ENCODE measurements around the gene WBP1.
"Not testable (repeated sequence)": the region's sequence is repeated elsewhere in the genome, so short reads cannot be mapped to it uniquely, and the experiment has no call there.

WBP1 gene

DNA sequence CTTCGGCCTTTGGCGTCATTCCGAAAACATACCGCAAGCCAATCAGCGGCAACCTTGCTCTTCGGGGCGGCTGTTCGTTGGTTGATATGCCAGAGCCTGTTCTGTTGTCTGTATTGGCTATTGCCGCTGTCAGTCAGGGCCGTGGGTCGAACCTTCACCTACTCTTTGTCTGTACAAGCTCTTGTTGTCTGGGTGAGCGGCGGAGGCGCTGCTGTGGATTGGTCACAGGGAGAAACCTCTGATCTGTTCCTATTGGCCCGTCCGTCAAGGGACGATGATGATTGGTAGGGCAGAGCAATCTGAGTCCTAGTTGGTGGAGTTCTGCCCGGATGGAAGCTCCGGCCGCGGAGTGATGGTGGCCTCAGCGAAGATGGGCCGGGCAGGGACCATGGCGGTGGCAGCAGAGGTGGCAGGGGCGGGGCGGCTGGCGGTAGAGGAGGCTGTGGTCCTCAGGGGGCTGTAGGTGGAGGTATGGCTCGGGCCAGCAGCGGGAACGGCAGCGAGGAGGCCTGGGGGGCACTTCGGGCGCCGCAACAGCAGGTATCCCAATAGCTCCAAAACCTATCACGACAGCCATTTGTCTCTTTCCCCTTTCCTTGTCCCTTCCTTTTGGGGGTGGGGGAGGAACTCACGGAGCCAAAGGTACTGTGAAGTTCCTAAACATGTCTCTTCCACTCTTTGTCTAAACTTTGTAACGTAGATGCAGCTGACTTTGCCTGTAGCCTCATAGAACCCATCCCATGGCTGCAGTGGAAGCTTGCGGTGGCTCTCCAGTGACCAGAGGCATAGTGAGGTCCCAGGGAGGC, at the start of gene WBP1:
WBP1 (plus strand) TSS at position 307 of the 806 bp plus-strand sequence; CDS start at position 472, 165 bp downstream.
- DNase-seq: peak; percentile 100

DNA sequence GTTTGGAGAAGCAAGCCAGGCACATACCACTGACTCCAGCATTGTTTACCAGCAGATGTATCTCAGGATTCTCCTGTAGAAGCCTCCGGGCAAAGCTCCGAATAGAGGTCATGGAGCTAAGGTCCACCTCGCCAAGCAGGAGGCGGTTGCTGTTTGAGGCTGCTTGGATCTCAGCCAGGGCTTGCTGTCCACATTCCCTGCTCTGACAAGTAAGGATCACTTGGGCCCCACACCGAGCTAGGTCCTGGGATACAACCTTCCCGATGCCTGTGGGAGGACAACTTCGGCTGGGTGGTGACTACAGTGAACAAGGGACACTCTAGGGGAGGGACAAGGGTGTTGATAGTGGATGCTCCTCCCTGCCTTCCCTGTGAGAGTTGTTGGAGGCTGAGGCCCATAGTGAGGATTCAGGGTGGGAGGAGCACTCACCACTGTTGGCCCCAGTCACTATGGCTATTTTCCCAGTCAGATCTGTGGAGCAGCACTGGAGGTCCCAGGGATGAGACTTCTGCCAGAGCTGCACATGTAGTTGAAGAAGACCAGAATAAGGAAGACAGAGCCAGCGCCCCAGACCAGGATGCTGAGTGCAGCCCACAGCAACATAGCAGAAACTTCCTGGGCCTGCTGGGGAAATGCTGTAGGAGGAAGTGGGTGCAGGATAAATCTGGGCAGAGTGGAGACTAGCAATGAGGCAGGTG, 45.1 kb upstream of the WBP1 start:
- DNase-seq: no peak

DNA sequence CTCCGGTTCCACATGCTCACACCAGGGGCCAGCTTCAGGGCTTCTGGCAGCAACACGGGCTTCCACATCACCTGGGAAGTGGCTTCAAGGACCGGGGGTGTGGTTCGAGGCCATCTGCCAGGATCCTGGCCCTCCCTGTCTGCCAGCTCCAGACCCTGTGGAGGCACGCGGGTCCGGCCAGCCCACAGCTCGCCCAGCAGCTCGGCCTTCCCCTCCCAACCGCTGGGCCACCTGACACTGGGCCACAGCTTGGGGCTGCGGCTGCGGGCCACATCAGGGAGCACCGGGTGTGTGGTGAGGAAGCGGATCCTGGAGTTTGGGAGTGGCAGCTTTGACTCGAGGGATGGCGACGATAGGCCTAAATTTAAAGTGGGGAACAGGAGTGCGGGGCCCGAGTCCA, 43.8 kb upstream of the WBP1 start:
- DNase-seq: no peak

DNA sequence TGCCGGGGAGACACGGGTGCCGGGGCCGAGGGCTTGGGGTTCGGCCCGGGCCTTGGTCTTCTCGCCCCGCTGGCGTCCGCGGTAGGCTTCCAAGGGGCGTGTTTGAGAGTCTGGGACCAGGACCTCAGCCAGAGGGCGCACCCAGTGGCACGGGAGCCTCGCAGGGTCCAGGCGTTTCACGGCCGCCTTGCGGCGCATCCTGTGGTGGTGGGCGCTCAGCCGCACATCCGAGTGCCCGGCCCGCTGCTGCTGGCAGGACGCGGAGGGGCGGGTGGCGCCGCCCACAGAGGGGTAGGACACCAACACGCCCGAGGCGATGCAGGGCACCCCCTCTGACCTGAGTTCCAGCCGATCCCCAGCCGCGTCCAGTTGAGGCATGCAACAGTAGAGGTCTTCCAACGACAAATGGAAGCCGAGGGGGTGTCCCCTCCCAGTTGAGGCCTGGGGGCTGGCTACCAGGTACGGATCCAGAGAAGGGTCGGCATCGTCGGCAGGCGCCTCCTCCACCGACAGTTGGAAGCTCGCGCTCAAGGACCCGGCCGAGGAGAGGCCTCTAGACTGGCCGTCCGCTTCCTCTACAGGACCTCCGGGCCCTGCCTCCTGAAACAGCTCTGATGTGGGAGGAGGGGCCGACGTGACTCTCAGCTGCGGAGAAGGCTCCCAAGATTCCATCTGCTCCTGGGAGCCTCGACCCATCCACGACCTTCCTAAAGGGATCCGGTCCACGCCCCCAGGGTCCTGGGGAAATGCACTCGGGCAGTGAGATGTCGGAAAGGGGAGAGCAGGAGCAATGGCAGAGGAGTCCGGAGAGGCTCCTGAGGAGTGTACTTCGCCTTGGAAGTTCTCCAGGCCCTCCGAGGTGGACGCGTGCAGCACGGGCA, 43.1 kb upstream of the WBP1 start:
- DNase-seq: peak; percentile 34

DNA sequence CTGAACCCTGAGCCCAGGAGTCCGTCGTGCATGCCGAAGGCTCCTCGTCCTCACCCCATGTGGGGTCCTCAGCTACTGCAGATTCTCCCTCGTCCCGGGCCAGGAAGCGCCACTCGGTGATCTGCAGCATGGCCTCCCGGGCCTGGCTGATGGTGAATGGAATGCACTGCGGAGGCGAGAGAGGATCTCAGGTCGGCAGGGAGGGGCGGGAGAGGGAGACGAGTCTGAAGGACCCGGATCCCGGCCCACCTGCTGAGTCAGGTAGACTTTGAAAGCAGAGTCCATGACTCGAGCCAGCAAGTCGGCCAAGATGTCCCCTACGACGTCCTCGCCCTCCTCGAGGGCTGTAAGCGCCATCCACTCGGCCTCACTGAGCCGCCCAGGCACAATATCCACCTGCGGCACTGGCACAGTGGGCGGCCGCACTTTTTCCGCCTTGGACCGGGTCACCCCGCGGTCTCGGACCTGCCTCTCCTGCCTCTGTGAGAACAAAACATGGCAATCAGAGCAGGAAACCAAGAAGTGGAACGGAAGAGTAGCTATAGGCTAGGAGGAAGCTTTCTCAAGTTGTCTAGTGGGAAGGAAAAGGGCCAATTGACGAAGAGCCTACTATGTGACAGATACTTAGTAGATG, 42.4 kb upstream of the WBP1 start:
- no peak for DNase-seq

DNA sequence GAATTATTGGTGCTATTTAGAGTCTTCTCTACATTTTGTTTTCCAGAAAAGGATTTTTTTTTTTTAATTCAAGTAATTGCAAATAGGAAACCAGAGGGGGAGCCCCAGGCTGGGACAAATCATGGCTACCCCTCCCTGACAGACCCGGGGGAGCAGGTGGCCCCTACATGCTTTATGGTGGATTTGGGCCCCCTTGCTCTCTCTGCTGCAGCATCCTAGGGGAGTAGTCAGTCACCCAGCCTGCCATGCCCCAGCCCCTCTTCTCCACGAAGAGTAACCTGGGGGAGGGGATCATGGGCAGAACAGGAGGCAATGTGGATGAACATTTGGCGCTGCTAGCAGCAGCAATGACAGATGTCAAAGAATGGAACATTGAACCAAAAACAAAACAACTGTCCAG, 41.5 kb upstream of the WBP1 start:
- DNase-seq: no peak

DNA sequence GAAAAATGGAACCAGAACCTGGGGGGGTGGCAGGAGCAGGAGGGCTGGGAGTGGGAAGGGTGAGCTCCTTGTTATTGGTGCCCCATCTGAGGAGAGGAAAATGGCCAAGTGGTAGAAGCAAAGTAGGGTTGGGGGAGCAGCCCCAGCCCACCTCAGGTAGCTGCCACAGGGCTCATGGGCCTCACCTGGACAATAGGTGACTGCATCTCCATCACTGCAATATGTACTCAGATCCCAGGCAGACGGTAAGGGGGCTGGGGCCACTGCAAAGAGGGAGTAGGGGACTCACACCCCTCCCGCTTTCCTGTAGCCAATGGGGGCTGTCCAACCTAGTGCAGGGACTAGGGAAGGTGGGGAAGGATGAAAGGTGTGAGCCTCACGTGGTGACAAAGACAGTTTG, 41.0 kb upstream of the WBP1 start:
- DNase-seq: no peak

- DNase-seq: no peak
Observed at GRCh38 chr2:74417763-74418162, 40.5 kb upstream of the WBP1 start.

GRCh38 chr2:74418312-74418711, 39.9 kb upstream of the WBP1 start:
- no peak for DNase-seq

GRCh38 chr2:74419345-74419744, 38.9 kb upstream of the WBP1 start:
- no peak for DNase-seq

DNA sequence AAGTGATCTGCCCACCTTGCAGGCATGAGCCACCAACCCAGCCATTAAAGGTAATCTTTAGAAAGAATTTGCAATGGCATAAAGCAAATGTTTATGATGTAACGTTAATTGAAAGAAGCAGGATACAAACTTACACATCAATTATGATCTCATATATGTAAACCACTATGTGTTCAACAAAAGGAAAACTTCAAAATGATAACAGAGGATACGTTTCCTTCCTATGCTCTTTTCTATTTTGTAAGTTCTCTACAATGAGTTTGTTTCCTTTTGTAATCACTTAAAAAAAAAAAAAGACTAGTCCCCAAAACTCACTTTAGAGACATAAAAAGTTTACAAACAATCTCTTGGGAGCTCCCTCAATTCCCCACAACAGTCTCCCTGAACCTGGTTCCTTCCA, 38.2 kb upstream of the WBP1 start:
- DNase-seq: no peak

DNA sequence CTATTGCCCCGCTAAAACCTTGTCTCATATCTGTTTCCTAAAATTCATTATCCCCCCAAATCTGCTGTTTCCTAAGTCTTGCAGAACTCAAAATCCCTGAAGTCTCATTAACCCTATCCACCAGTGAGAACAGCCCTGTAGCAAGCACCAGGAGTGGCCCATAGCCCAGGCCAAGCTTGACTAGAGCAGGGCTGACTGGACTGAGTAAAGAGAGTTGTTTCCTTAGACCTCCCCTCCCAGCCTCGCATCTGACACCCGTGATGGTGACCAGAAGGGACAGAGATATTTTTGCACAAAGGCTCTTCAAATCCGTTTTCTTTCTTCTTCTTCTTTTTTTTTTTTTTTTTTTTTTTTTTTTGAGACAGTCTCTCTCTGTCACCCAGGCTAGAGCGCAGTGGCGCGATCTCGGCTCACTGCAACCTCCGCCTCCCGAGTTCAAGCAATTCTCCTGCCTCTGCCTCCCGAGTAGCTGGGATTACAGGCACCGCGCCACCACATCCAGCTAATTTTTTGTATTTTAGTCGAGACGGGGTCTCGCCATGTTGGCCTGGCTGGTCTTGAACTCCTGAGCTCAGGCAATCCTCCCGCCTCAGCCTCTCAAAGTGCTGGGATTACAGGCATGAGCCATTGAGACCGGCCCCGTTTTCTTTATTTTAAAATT, 37.7 kb upstream of the WBP1 start:
- DNase-seq: not testable (repeated sequence)

GRCh38 chr2:74421221-74421870, 36.9 kb upstream of the WBP1 start, which contains the start of the genes C2orf81 and WDR54:
TSS of gene C2orf81 (minus strand) at chr2:74421619. CDS start at chr2:74421560, 59 bp downstream.
TSS of gene WDR54 (plus strand) at chr2:74421730. CDS start at chr2:74422154, 424 bp downstream.
- peak; percentile 96 for DNase-seq

DNA sequence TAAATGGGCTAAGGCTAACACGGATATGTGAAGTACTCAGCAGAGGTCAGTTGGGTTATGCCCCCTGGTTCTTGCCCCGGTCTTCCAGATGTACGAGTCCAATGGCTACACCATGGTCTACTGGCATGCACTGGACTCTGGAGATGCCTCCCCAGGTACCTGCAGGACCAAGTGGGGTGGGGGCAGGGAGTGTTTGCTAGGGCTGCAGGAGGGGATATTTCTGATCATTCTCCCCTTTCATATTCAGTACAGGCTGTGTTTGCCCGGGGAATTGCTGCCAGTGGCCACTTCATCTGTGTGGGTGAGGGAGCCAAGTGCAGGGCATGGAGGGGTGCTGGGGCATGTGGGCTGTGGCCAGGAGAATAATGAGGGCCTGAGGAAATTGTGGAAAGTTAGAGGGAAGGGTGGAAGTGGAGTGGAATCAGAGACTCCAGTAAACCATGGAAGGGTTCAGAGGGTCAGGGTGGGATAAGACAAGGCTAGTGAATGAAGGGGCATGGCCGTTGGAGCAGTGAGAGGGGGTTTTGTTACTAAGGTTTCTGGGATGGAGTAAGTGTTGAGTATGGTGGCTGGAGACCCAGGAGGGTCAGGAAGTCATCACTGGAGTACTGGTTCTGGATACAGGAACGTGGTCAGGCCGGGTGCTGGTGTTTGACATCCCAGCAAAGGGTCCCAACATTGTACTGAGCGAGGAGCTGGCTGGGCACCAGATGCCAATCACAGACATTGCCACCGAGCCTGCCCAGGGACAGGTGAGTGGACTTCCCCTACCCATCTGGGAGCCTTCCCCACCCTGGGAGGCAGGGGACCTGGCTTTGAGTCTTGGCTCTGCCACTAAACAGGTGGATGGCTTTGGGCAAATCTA, 34.8 kb upstream of the WBP1 start:
- no peak for DNase-seq

- DNase-seq: no peak
Observed at GRCh38 chr2:74424139-74424992, 33.9 kb upstream of the WBP1 start.

DNA sequence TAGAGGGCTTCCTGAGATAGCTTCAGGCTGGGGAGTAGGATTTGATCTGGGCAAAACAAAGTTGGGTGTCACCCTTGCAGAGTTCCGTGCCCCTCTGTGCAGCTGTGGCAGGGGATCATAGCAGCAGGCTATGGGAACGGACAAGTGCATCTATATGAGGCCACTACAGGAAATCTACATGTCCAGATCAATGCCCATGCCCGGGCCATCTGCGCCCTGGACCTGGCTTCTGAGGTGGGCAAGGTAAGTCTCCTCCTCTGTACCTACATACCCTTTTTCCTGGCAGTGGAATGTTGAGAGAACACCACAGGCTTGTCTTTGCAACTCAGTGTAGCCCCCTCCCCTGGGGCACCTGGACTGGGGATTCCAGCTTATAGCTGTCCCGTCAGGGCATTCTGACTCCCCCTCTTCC, 33.2 kb upstream of the WBP1 start:
- DNase-seq: no peak

- DNase-seq: no peak
Observed at GRCh38 chr2:74425523-74425922, 32.7 kb upstream of the WBP1 start.

- no peak for DNase-seq
Observed at GRCh38 chr2:74426181-74426758, 32.0 kb upstream of the WBP1 start.

GRCh38 chr2:74427551-74427950, 30.7 kb upstream of the WBP1 start:
- no peak for DNase-seq
